Stomach (tissue), 4 donors: Measurements from ENCODE around the gene ATP5MC2.

Source experiments
- CTCF ChIP-seq, 7 experiments: fragments of 450-650 bp in 4 of 7; fragments of 200-600 bp in 3 of 7; sonication (generic) in 3 of 7; IDR thresholded peaks; one replicate each; pipeline ENCODE4 v1.5.1; 2016 to 2019; ENCODE audit warnings: antibody characterized with exemption in 7 of 7, control low read depth in 2 of 7, mild to moderate bottlenecking in 1 of 7
- POLR2A ChIP-seq, 4 donors: fragments of 450-650 bp; IDR thresholded peaks; one replicate each; pipeline ENCODE4 v1.6.1; 2016; ENCODE audit warnings: antibody characterized with exemption in 4 of 4, control low read depth in 2 of 4, mild to moderate bottlenecking in 1 of 4, moderate library complexity in 1 of 4
- POLR2AphosphoS5 ChIP-seq, 3 donors: sonication (generic); formaldehyde crosslinking; IDR thresholded peaks; one replicate each; pipeline ENCODE4 v1.6.1; 2016; ENCODE audit warnings: antibody characterized with exemption in 3 of 3

- TF ChIP-seq CTCF (IDR thresholded peaks at IDR 0.05) (no peak), POLR2A (IDR thresholded peaks at IDR 0.05) (no peak), POLR2AphosphoS5 (IDR thresholded peaks at IDR 0.05) (no peak)
These were observed 10.9 kb downstream of the ATP5MC2 start for GRCh38 chr12:53664936-53665335.
